IMR-90 (cell line): ENCODE measurements around the gene KRT1. TPM values are rescaled to one million over a fixed set of nuclear protein-coding genes. Genes with fewer than 3 reads are reported as not detected.

Experiments used
- ATAC-seq: fragments of 200-7000 bp; cut with Tn5 transposase; 2 replicates; pipeline ENCODE4 v1.9.1; 2020; ENCODE audit warnings: low read depth, mild to moderate bottlenecking, moderate library complexity
- BruUV-seq: library from RNA; stranded (reverse); fragments of 400-500 nt; replicated peaks from 2 replicates; lab custom pipeline; 2021; lab: Mats Ljungman, UMichigan
- CTCF ChIA-PET: fragments of 300-600 bp; formaldehyde crosslinking; extraction: SDS; loops from one replicate; lab custom pipeline; 2021; ENCODE audit warnings: antibody characterized with exemption; lab: Yijun Ruan, JAX
- POLR2A ChIA-PET: fragments of 300-600 bp; sonication (Branson Sonifier 250); formaldehyde crosslinking; loops from one replicate; lab custom pipeline; 2022; ENCODE audit warnings: antibody characterized with exemption; ENCODE audit not compliant: unreplicated experiment; lab: Charles Lee
- DNase-seq: peaks from one replicate; pipeline ENCODE4 v3.0.0; 2013
- H2AFZ ChIP-seq: replicated peaks from 2 replicates; pipeline ENCODE3; 2013; ENCODE audit warnings: low read length, mild to moderate bottlenecking; ENCODE audit not compliant: poor library complexity
- H2AK5ac ChIP-seq: 2 replicates; pipeline ENCODE4 v1.6.1; 2013; ENCODE audit warnings: low read depth, low read length, inconsistent platforms
- H2AK9ac ChIP-seq: replicated peaks from 2 replicates; pipeline ENCODE3; 2013; ENCODE audit warnings: mild to moderate bottlenecking, low read depth, low read length, moderate library complexity; ENCODE audit not compliant: poor library complexity
- H2BK120ac ChIP-seq: 2 replicates; pipeline ENCODE4 v1.6.1; 2013; ENCODE audit warnings: low read depth, low read length, inconsistent platforms
- H2BK15ac ChIP-seq: 3 replicates; pipeline ENCODE4 v1.6.1; 2013; ENCODE audit warnings: low read depth, low read length, inconsistent platforms
- H2BK20ac ChIP-seq: 2 replicates; pipeline ENCODE4 v1.6.1; 2013; ENCODE audit warnings: low read depth, mild to moderate bottlenecking, inconsistent platforms, low read length, moderate library complexity
- H2BK5ac ChIP-seq: 2 replicates; pipeline ENCODE4 v1.6.1; 2013; ENCODE audit warnings: mild to moderate bottlenecking, low read depth, low read length, inconsistent platforms; ENCODE audit not compliant: poor library complexity, severe bottlenecking
- H3K14ac ChIP-seq: replicated peaks from 2 replicates; pipeline ENCODE4 v1.6.1; 2013; ENCODE audit warnings: low read depth, low read length, inconsistent platforms
- H3K18ac ChIP-seq: 2 replicates; pipeline ENCODE4 v1.6.1; 2013; ENCODE audit warnings: low read depth, low read length, control low read depth
- H3K23ac ChIP-seq: 2 replicates; pipeline ENCODE4 v1.6.1; 2013; ENCODE audit warnings: low read depth, low read length, inconsistent platforms
- H3K27ac ChIP-seq: 2 replicates; pipeline ENCODE4 v1.5.1; 2013; ENCODE audit warnings: mild to moderate bottlenecking, control low read depth, low read length; ENCODE audit not compliant: insufficient read depth
- H3K27me3 ChIP-seq: 2 replicates; pipeline ENCODE4 v1.6.1; 2013; ENCODE audit warnings: low read length; ENCODE audit not compliant: control insufficient read depth, insufficient read depth
- H3K36me3 ChIP-seq: 2 replicates; pipeline ENCODE4 v1.6.1; 2013; ENCODE audit warnings: low read length, mixed read lengths; ENCODE audit not compliant: control insufficient read depth, insufficient read depth
- H3K4ac ChIP-seq: 2 replicates; pipeline ENCODE4 v1.6.1; 2013; ENCODE audit warnings: low read depth, low read length, inconsistent platforms
- H3K4me1 ChIP-seq: 2 replicates; pipeline ENCODE4 v1.6.1; 2013; ENCODE audit warnings: low read length, mixed read lengths; ENCODE audit not compliant: control insufficient read depth, insufficient read depth
- H3K4me2 ChIP-seq: 2 replicates; pipeline ENCODE4 v1.6.1; 2013; ENCODE audit warnings: low read depth, mild to moderate bottlenecking, control low read depth, low read length, moderate library complexity
- H3K4me3 ChIP-seq: 2 replicates; pipeline ENCODE4 v1.5.1; 2013; ENCODE audit warnings: low read depth, mild to moderate bottlenecking, control low read depth, low read length, moderate library complexity; ENCODE audit not compliant: insufficient read depth
- H3K56ac ChIP-seq: 2 replicates; pipeline ENCODE4 v1.6.1; 2013; ENCODE audit warnings: low read length, inconsistent platforms; ENCODE audit not compliant: insufficient read depth; ENCODE audit errors: extremely low read depth
- H3K79me1 ChIP-seq, 2 experiments: 2 replicates each; pipeline ENCODE4 v1.6.1; 2013; ENCODE audit warnings: low read length in 2 of 2, inconsistent platforms in 1 of 2, low read depth in 1 of 2
- H3K9ac ChIP-seq: 2 replicates; pipeline ENCODE4 v1.6.1; 2013; ENCODE audit warnings: low read depth, low read length, control low read depth
- H3K9me1 ChIP-seq: 2 replicates; pipeline ENCODE4 v1.6.1; 2013; ENCODE audit warnings: low read length, inconsistent platforms; ENCODE audit not compliant: insufficient read depth
- H3K9me3 ChIP-seq: 2 replicates; pipeline ENCODE4 v1.6.1; 2013; ENCODE audit warnings: low read length; ENCODE audit not compliant: control insufficient read depth, insufficient read depth
- H4K20me1 ChIP-seq: 2 replicates; pipeline ENCODE4 v1.6.1; 2013; ENCODE audit warnings: low read length, inconsistent platforms; ENCODE audit not compliant: insufficient read depth
- H4K5ac ChIP-seq: 2 replicates; pipeline ENCODE4 v1.6.1; 2013; ENCODE audit warnings: mild to moderate bottlenecking, low read depth, low read length, control low read depth
- H4K8ac ChIP-seq, 2 experiments: 2 replicates each; pipeline ENCODE4 v1.6.1; 2013; ENCODE audit warnings: low read depth in 2 of 2, low read length in 2 of 2, control low read depth in 1 of 2, inconsistent platforms in 1 of 2
- H4K91ac ChIP-seq: 2 replicates; pipeline ENCODE4 v1.6.1; 2013; ENCODE audit warnings: low read depth, low read length, inconsistent platforms; ENCODE audit not compliant: insufficient read depth
- MXI1 ChIP-seq: IDR thresholded peaks from 2 replicates; pipeline ENCODE4 v1.6.1; 2012; ENCODE audit warnings: low read depth, mild to moderate bottlenecking, low read length, moderate library complexity, borderline replicate concordance
- whole genome bisulfite sequencing, 2 experiments: methylation state at CpG; one replicate each; pipeline versions ENCODE4 v1.1.5 to v1.1.7; 2013; ENCODE audit warnings: missing lambda C conversion rate in 2 of 2; ENCODE audit not compliant: insufficient read length in 1 of 2; ENCODE audit errors: extremely low coverage in 2 of 2; 5-methylcytosine and 5-hydroxymethylcytosine counted together
- dilution Hi-C: fragments of 300-500 bp; cut with HindIII; formaldehyde crosslinking; loops from one replicate; pipeline ENCODE4 v1.14.3; 2018; ENCODE audit warnings: low sequenced_read_pairs; ENCODE audit not compliant: unreplicated experiment
- in situ Hi-C: fragments of 300-500 bp; cut with MboI; formaldehyde crosslinking; loops from 3 replicates; pipeline ENCODE4 v1.14.3; 2019; ENCODE audit warnings: low sequenced_read_pairs, inconsistent platforms, mixed read lengths
- intact Hi-C: fragments of 100-400 bp; cut with micrococcal nuclease; formaldehyde crosslinking; loops from 2 replicates; pipeline ENCODE4 v1.10.0; 2022
- polyA plus RNA-seq, 3 experiments: library from polyadenylated mRNA; depleted of rRNA; stranded (reverse); fragments of >200 nt; gene quantifications; 2 replicates each; pipeline ENCODE4 v1.2.3, GENCODE V29; 2012; ENCODE audit warnings: low replicate concordance in 1 of 3
- total RNA-seq: library from RNA; depleted of rRNA; stranded (reverse); fragments of >200 nt; gene quantifications from 2 replicates; pipeline ENCODE4 v1.2.3, GENCODE V29; 2012

Gene KRT1
- total and polyA plus RNA-seq, 2 of the 4 experiments (the other 2 are of a cell fraction): not detected

DNA sequence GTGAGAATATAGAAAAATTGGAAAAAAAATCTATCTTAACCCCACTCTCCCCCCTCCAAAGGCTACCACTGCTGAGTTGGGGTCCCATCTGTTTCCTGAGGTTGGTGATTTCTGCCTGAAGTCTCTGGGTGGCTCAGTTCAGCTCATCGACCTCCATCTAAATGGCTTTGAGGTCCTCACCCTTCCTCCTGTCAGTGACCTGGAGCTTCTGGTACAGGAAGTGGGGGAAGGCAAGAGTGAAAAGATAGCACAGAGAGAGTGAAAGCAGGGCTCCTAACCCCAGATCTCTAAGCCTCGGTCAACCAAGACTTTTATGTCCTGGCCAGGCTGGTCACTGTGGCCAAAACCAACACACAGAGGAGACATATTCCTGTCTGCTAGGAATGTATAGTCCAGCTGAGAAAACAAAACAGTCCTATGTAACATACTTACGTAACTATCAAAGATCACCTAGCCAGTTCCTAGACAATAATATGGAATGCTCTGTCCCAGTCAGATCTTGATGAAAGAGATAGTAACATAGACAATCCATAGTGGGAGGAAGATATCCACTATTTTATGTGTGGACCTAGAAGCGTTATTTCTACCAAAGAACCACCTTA is 49.5 kb downstream of the KRT1 start:
- Histone ChIP-seq H3K9me3 (no peaks in the 10 kb centered on the region), H3K36me3 (no peaks in the 10 kb centered on the region), H3K18ac (no peak overlapping the region), H3K79me1 (no peaks in the 10 kb centered on the region), H3K27ac (no peak overlapping the region), H3K14ac (no peak overlapping the region), H2BK5ac (no peak overlapping the region), H3K4me2 (no peak overlapping the region), H3K9me1 (no peaks in the 10 kb centered on the region), H4K20me1 (no peaks in the 10 kb centered on the region; the same call in 1 of the 2 replicates), H4K8ac (no peak overlapping the region), H2AK9ac (no peak overlapping the region), H3K4me1 (no peaks in the 10 kb centered on the region), H4K91ac (no peak overlapping the region), H2BK15ac (no peak overlapping the region), H3K9ac (no peak overlapping the region), H2BK120ac (no peak overlapping the region), H3K4me3 (no peak overlapping the region), H2AFZ (no peak overlapping the region), H3K56ac (no peak overlapping the region), H3K4ac (no peak overlapping the region), H3K27me3 (peaks cover 10% of the 10 kb centered on the region), H2BK20ac (no peak overlapping the region), H3K23ac (no peak overlapping the region), H4K5ac (no peak overlapping the region), H2AK5ac (no peak overlapping the region)
- no peak for ATAC-seq
- intact Hi-C loops (no loop called here), in situ Hi-C loops (no loop called here), dilution Hi-C loops (no loop called here)
- ChIA-PET CTCF (no interaction called here), POLR2A (no interaction called here)
- BruUV-seq: no TSS peak
- DNase-seq: no peak
- WGBS, 2 experiments: no CpG with 5 or more reads among the region's 4 CpGs
- TF ChIP-seq MXI1: no peak
